HPDE6-E6E7 (cell line): ENCODE data around the gene SHROOM3.
"Not testable (repeated sequence)": the region's sequence is repeated elsewhere in the genome, so short reads cannot be mapped to it uniquely, and the experiment has no call there.

Experiments used
- DNase-seq: peaks from one replicate; pipeline ENCODE4 v3.0.0; 2011; ENCODE audit warnings: missing footprints; ENCODE audit errors: extremely low spot score

SHROOM3 gene

GRCh38 chr4:76718831-76719230, 283.8 kb downstream of the SHROOM3 start:
- no peak for DNase-seq

GRCh38 chr4:76720121-76720520, 285.1 kb downstream of the SHROOM3 start:
- no peak for DNase-seq

GRCh38 chr4:76722146-76722545, 287.1 kb downstream of the SHROOM3 start:
- DNase-seq: not testable (repeated sequence)

GRCh38 chr4:76722838-76723237, 287.8 kb downstream of the SHROOM3 start:
- DNase-seq: no peak

GRCh38 chr4:76723373-76723772, 288.3 kb downstream of the SHROOM3 start:
- DNase-seq: no peak

GRCh38 chr4:76723924-76724323, 288.9 kb downstream of the SHROOM3 start:
- DNase-seq: peak; percentile 43

- no peak for DNase-seq
These were observed 290.0 kb downstream of the SHROOM3 start for GRCh38 chr4:76725039-76725438.

- no peak for DNase-seq
These were observed 291.1 kb downstream of the SHROOM3 start for GRCh38 chr4:76726176-76726575.

GRCh38 chr4:76726631-76727030, 291.6 kb downstream of the SHROOM3 start:
- DNase-seq: no peak

GRCh38 chr4:76727934-76728333, 292.9 kb downstream of the SHROOM3 start:
- not testable (repeated sequence) for DNase-seq

GRCh38 chr4:76729460-76729859, 294.4 kb downstream of the SHROOM3 start:
- no peak for DNase-seq

GRCh38 chr4:76729980-76730379, 295.0 kb downstream of the SHROOM3 start:
- no peak for DNase-seq

GRCh38 chr4:76732246-76732645, 297.2 kb downstream of the SHROOM3 start:
- DNase-seq: no peak

- no peak for DNase-seq
These were observed 298.2 kb downstream of the SHROOM3 start for GRCh38 chr4:76733068-76733771.

- DNase-seq: no peak
These were observed 301.4 kb downstream of the SHROOM3 start for GRCh38 chr4:76736414-76736813.

- no peak for DNase-seq
These were observed 302.2 kb downstream of the SHROOM3 start for GRCh38 chr4:76737180-76737579.

- DNase-seq: no peak
These were observed 302.7 kb downstream of the SHROOM3 start for GRCh38 chr4:76737771-76738085.

- DNase-seq: no peak
These were observed 303.3 kb downstream of the SHROOM3 start for GRCh38 chr4:76738086-76738931.

GRCh38 chr4:76740192-76740591, 305.2 kb downstream of the SHROOM3 start:
- no peak for DNase-seq

- no peak for DNase-seq
These were observed 306.0 kb downstream of the SHROOM3 start for GRCh38 chr4:76740866-76741662.

GRCh38 chr4:76741663-76742020, 306.6 kb downstream of the SHROOM3 start:
- DNase-seq: no peak

GRCh38 chr4:76744241-76744921, 309.4 kb downstream of the SHROOM3 start:
- no peak for DNase-seq
